ENCODE data around the gene C17orf107. TPM values are rescaled to one million over a fixed set of nuclear protein-coding genes. Genes with fewer than 3 reads are reported as not detected.

Gene C17orf107
- total RNA-seq, 1 donor from 2014 or later: 2.3 TPM

- TF ChIP-seq CTCF (IDR thresholded peaks at IDR 0.05; ENCODE audit: insufficient read depth, low read length, poor library complexity, severe bottlenecking): no peak
- Histone ChIP-seq H3K36me3 (ENCODE audit: control insufficient read depth, insufficient read depth, low read length) (no peaks in the 10 kb centered on the region), H3K4me3 (ENCODE audit: low read depth, low read length) (no peak overlapping the region), H3K27me3 (ENCODE audit: control insufficient read depth, insufficient read depth, low read length) (no peaks in the 10 kb centered on the region)
- no peak for DNase-seq (ENCODE audit: low read depth)
Observed at GRCh38 chr17:4870855-4871254, 28.5 kb upstream of the C17orf107 start.

- no peak for TF ChIP-seq CTCF (IDR thresholded peaks at IDR 0.05; ENCODE audit: insufficient read depth, low read length, poor library complexity, severe bottlenecking)
- DNase-seq (ENCODE audit: low read depth): no peak
- no peak overlapping the region for H3K4me3 ChIP-seq (ENCODE audit: low read depth, low read length)
- H3K36me3 ChIP-seq (ENCODE audit: control insufficient read depth, insufficient read depth, low read length): no peaks in the 10 kb centered on the region
- no peaks in the 10 kb centered on the region for H3K27me3 ChIP-seq (ENCODE audit: control insufficient read depth, insufficient read depth, low read length)
Observed at GRCh38 chr17:4872786-4873185, 26.6 kb upstream of the C17orf107 start.

GRCh38 chr17:4877089-4877488 is 22.2 kb upstream of the C17orf107 start:
- H3K36me3 ChIP-seq (ENCODE audit: control insufficient read depth, insufficient read depth, low read length): no peaks in the 10 kb centered on the region
- no peak for TF ChIP-seq CTCF (IDR thresholded peaks at IDR 0.05; ENCODE audit: insufficient read depth, low read length, poor library complexity, severe bottlenecking)
- no peak for DNase-seq (ENCODE audit: low read depth)
- no peaks in the 10 kb centered on the region for H3K27me3 ChIP-seq (ENCODE audit: control insufficient read depth, insufficient read depth, low read length)
- no peak overlapping the region for H3K4me3 ChIP-seq (ENCODE audit: low read depth, low read length)

- no peak overlapping the region for H3K4me3 ChIP-seq (ENCODE audit: low read depth, low read length)
- no peak for DNase-seq (ENCODE audit: low read depth)
- peaks cover 1% of the 10 kb centered on the region for H3K36me3 ChIP-seq (ENCODE audit: control insufficient read depth, insufficient read depth, low read length)
- H3K27me3 ChIP-seq (ENCODE audit: control insufficient read depth, insufficient read depth, low read length): no peaks in the 10 kb centered on the region
- TF ChIP-seq CTCF (IDR thresholded peaks at IDR 0.05; ENCODE audit: insufficient read depth, low read length, poor library complexity, severe bottlenecking): no peak
Observed at GRCh38 chr17:4879601-4880000, 19.7 kb upstream of the C17orf107 start.

GRCh38 chr17:4880857-4881256 is 18.5 kb upstream of the C17orf107 start:
- Histone ChIP-seq H3K27me3 (ENCODE audit: control insufficient read depth, insufficient read depth, low read length) (no peaks in the 10 kb centered on the region), H3K4me3 (ENCODE audit: low read depth, low read length) (no peak overlapping the region), H3K36me3 (ENCODE audit: control insufficient read depth, insufficient read depth, low read length) (peaks cover 2% of the 10 kb centered on the region)
- DNase-seq (ENCODE audit: low read depth): no peak
- TF ChIP-seq CTCF (IDR thresholded peaks at IDR 0.05; ENCODE audit: insufficient read depth, low read length, poor library complexity, severe bottlenecking): no peak

GRCh38 chr17:4881761-4882555 is 17.4 kb upstream of the C17orf107 start:
- no peak overlapping the region for H3K4me3 ChIP-seq (ENCODE audit: low read depth, low read length)
- H3K27me3 ChIP-seq (ENCODE audit: control insufficient read depth, insufficient read depth, low read length): no peaks in the 10 kb centered on the region
- DNase-seq (ENCODE audit: low read depth): no peak
- H3K36me3 ChIP-seq (ENCODE audit: control insufficient read depth, insufficient read depth, low read length): peaks cover 2% of the 10 kb centered on the region
- peak; percentile 92 for TF ChIP-seq CTCF (IDR thresholded peaks at IDR 0.05; ENCODE audit: insufficient read depth, low read length, poor library complexity, severe bottlenecking)

All from kidney epithelial cell (primary cell).